HEK293T (cell line): ENCODE results near the gene HEXIM1.

Experiments used
- CTCF ChIA-PET: fragments of 350-600 bp; formaldehyde crosslinking; extraction: SDS; loops from one replicate; lab custom pipeline; 2021; ENCODE audit warnings: antibody characterized with exemption, inconsistent platforms; lab: Yijun Ruan, JAX
- POLR2A ChIA-PET: fragments of 350-600 bp; formaldehyde crosslinking; extraction: SDS; loops from one replicate; lab custom pipeline; 2020; ENCODE audit warnings: antibody characterized with exemption, inconsistent platforms; lab: Yijun Ruan, JAX
- DNase-seq: peaks from one replicate; pipeline ENCODE4 v3.0.0; 2012; ENCODE audit warnings: mixed read lengths; ENCODE audit errors: extremely low spot score
- ARNT ChIP-seq: fragments of 450-650 bp; IDR thresholded peaks from 2 replicates; pipeline ENCODE4 v1.6.1; 2017; ENCODE audit warnings: mild to moderate bottlenecking
- BHLHE40 ChIP-seq: fragments of 450-650 bp; IDR thresholded peaks from 2 replicates; pipeline ENCODE4 v1.6.1; 2016; ENCODE audit warnings: mild to moderate bottlenecking, moderate library complexity, borderline replicate concordance
- CTBP1 ChIP-seq: fragments of 450-650 bp; IDR thresholded peaks from 2 replicates; pipeline ENCODE4 v1.6.1; 2016; ENCODE audit warnings: borderline replicate concordance
- ELF4 ChIP-seq: fragments of 450-650 bp; IDR thresholded peaks from 2 replicates; pipeline ENCODE4 v1.6.1; 2017; ENCODE audit warnings: antibody characterized with exemption
- FOXA1 ChIP-seq: fragments of 450-650 bp; IDR thresholded peaks from 2 replicates; pipeline ENCODE4 v1.6.1; 2016; ENCODE audit warnings: mild to moderate bottlenecking
- FOXK2 ChIP-seq: fragments of 450-650 bp; IDR thresholded peaks from 2 replicates; pipeline ENCODE4 v1.6.1; 2016; ENCODE audit warnings: mild to moderate bottlenecking
- FOXM1 ChIP-seq: fragments of 450-650 bp; IDR thresholded peaks from 2 replicates; pipeline ENCODE4 v1.6.1; 2017; ENCODE audit warnings: mild to moderate bottlenecking, borderline replicate concordance
- HDGF ChIP-seq: fragments of 450-650 bp; IDR thresholded peaks from 2 replicates; pipeline ENCODE4 v1.6.1; 2017; ENCODE audit warnings: antibody characterized with exemption, borderline replicate concordance
- L3MBTL2 ChIP-seq: fragments of 450-650 bp; conservative IDR thresholded peaks from 2 replicates; pipeline ENCODE4 v1.6.1; 2016; ENCODE audit warnings: mild to moderate bottlenecking
- LEF1 ChIP-seq: fragments of 450-650 bp; IDR thresholded peaks from 2 replicates; pipeline ENCODE4 v1.6.1; 2017; ENCODE audit warnings: mild to moderate bottlenecking, borderline replicate concordance
- NFRKB ChIP-seq: fragments of 450-650 bp; IDR thresholded peaks from 2 replicates; pipeline ENCODE4 v1.6.1; 2016; ENCODE audit warnings: mild to moderate bottlenecking, moderate library complexity
- SP1 ChIP-seq: fragments of 450-650 bp; IDR thresholded peaks from 2 replicates; pipeline ENCODE4 v1.6.1; 2017
- SUZ12 ChIP-seq: fragments of 450-650 bp; IDR thresholded peaks from 2 replicates; pipeline ENCODE4 v1.6.1; 2016; ENCODE audit warnings: mild to moderate bottlenecking
- TARDBP ChIP-seq: fragments of 450-650 bp; IDR thresholded peaks from 2 replicates; pipeline ENCODE4 v1.6.1; 2016
- ZNF384 ChIP-seq: fragments of 450-650 bp; IDR thresholded peaks from 2 replicates; pipeline ENCODE4 v1.6.1; 2016
- TF ChIP-seq, protein P1 (sequence below): fragments of 450-650 bp; IDR thresholded peaks from 2 replicates; pipeline ENCODE4 v1.6.1; 2016

Gene HEXIM1

GRCh38 chr17:45115015-45115625, 33.2 kb upstream of the HEXIM1 start:
- CTCF ChIA-PET = interaction anchor here (1.0 to 1.8 kb wide), 2 partner anchors 15 to 20 kb away, joined by 3 to 10 read pairs; partner anchors contain the start of gene ACBD4
- no peak for DNase-seq
- TF ChIP-seq TARDBP (no peak), CTBP1 (no peak), BHLHE40 (no peak), FOXA1 (no peak), L3MBTL2 (no peak), HDGF (no peak), NFRKB (no peak), ARNT (no peak), ELF4 (no peak), SUZ12 (no peak), ZNF384 (no peak), SP1 (no peak)
- TF ChIP-seq, protein P1, sequence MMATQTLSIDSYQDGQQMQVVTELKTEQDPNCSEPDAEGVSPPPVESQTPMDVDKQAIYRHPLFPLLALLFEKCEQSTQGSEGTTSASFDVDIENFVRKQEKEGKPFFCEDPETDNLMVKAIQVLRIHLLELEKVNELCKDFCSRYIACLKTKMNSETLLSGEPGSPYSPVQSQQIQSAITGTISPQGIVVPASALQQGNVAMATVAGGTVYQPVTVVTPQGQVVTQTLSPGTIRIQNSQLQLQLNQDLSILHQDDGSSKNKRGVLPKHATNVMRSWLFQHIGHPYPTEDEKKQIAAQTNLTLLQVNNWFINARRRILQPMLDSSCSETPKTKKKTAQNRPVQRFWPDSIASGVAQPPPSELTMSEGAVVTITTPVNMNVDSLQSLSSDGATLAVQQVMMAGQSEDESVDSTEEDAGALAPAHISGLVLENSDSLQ = no peak
- POLR2A ChIA-PET = interaction anchor here (1.2 kb wide), 1 partner anchor 93 kb away, joined by 3 read pairs; no protein-coding TSS in a partner anchor

GRCh38 chr17:45115871-45116270, 32.4 kb upstream of the HEXIM1 start:
- TF ChIP-seq FOXK2 (no peak), ARNT (no peak), SUZ12 (no peak), FOXM1 (no peak), L3MBTL2 (no peak), HDGF (no peak), TARDBP (no peak), CTBP1 (no peak), BHLHE40 (no peak), ZNF384 (no peak), FOXA1 (no peak), LEF1 (no peak), NFRKB (no peak), SP1 (no peak)
- TF ChIP-seq, protein P1 = no peak
- POLR2A ChIA-PET = no interaction called here
- DNase-seq = no peak
- CTCF ChIA-PET = interaction anchor here (1.8 kb wide), 1 partner anchor 19 kb away, joined by 10 read pairs; the partner anchor contains the start of gene ACBD4

DNA sequence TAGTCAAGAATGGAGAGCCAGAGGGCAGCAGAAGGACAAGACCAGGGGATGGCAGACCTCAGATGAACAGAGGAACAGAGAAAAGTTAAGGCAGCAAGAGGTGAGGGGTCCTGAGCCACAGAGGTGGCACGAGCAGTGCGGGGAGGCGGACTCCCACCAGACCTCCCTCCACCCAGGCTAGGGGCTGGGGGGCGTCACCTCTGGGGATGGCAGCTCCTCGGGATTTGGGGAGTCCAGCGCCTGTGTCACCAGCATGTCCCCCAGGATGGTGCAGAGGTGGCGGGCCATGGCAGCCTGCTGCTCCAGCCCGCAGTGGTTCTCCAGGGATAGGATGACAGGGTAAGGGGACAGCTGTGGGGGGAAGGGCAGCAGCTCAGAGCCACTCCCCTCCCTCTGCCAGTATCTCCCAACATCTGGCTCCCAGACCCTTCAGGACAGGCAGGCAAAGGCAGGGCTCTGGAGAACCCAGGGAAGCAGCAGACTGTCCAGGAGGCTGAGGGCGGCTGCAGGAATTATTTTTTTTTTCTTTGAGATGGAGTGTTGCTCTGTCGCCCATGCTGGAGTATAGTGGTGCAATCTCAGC, 31.8 kb upstream of the HEXIM1 start:
- POLR2A ChIA-PET = no interaction called here
- no peak for DNase-seq
- TF ChIP-seq NFRKB (no peak), SP1 (no peak), CTBP1 (no peak), FOXA1 (no peak), ZNF384 (no peak)
- CTCF ChIA-PET = interaction anchor here (1.8 kb wide), 1 partner anchor 19 kb away, joined by 10 read pairs; the partner anchor contains the start of gene ACBD4

DNA sequence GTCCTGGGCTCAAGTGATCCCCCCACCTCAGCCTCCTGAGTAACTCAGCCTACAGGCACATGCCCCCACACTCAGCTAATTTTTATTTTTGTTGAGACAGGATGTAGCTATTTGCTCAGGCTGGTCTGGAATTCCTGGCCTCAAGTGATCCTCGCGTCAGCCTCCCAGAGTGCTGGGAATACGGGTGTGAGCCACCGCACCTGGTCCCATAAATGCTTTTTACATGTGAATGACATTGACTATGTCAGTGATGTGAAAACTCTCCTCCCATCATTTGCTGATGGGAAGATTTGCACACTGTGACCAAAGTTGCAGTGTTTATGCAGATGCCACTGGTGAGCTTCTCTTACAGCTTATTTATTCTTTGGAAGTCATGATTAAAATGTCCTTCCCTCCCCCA, 30.9 kb upstream of the HEXIM1 start:
- no peak for TF ChIP-seq ZNF384
- TF ChIP-seq SUZ12 = no peak
- TF ChIP-seq ARNT = no peak
- no peak for TF ChIP-seq FOXK2
- TF ChIP-seq L3MBTL2 = no peak
- no peak for TF ChIP-seq TARDBP
- no peak for TF ChIP-seq FOXA1
- no peak for TF ChIP-seq HDGF
- TF ChIP-seq LEF1 = no peak
- TF ChIP-seq ELF4 = no peak
- no peak for TF ChIP-seq BHLHE40
- TF ChIP-seq CTBP1 = no peak
- no peak for TF ChIP-seq FOXM1
- no peak for TF ChIP-seq SP1
- TF ChIP-seq, protein P1 = no peak
- TF ChIP-seq NFRKB = no peak
- POLR2A ChIA-PET = interaction anchor here (1.1 to 1.9 kb wide), 2 partner anchors 8 to 44 kb away, joined by 3 to 6 read pairs; partner anchors contain the start of gene HEXIM2
- CTCF ChIA-PET = interaction anchor here (3.0 kb wide), 1 partner anchor 18 kb away, joined by 15 read pairs; the partner anchor contains the start of gene ACBD4
- DNase-seq = no peak

DNA sequence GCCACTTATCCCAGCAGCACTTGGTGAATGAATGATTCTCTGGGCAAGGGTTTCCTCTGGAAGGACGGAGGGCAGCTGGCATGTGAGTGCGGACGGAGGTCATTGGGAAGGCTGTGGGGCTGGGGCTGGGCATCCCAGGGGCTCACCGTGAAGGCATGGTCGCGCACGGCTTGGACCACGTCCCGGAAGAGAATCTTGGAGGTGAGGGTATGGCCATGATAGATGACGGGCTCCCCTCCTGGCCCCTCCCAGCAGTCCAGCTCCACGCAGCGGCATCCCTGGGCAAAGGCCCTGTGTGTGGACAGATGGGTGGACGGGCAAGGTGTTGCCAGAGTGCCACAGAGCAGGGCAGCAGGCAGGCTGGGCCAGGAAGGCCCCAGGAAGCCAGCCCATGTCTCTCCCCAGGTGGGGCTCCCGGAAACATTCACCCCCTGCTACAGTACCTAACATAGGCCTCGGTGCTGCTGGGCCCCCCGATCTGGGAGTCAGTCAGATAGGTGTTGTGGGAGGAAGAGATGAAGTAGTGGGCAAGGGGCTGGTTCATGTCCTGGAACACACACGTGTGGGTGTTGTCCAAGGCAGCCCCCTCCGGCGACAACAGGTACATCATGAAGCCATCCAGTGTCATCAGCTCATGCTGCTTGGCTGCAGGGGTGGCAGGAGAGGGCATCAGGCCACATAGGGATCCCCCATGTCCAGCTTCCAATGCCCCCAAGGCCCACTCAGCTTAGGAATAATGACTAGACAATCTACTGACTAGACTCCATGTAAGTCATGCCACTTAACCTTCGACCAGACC, 30.2 kb upstream of the HEXIM1 start:
- DNase-seq = no peak
- ChIA-PET POLR2A (interaction anchor here (1.1 to 1.9 kb wide), 3 partner anchors 9 to 43 kb away, joined by 3 to 6 read pairs (median 3); partner anchors contain the start of gene HEXIM2), CTCF (interaction anchor here (3.0 kb wide), 1 partner anchor 17 kb away, joined by 15 read pairs; the partner anchor contains the start of gene ACBD4)
- TF ChIP-seq SUZ12 (no peak), L3MBTL2 (no peak), LEF1 (no peak), NFRKB (no peak), ZNF384 (no peak), BHLHE40 (no peak), CTBP1 (no peak), FOXK2 (no peak), ARNT (no peak)
- TF ChIP-seq, protein P1 = no peak
